HepG2 (cell line): ENCODE results near the gene CLDN16. TPM values are rescaled to one million over a fixed set of nuclear protein-coding genes. Genes with fewer than 3 reads are reported as not detected.

Source experiments
- ATAC-seq: fragments of 200-7000 bp; cut with Tn5 transposase; 3 replicates; pipeline ENCODE4 v1.9.1; 2020; ENCODE audit warnings: mild to moderate bottlenecking, moderate library complexity
- BruUV-seq: library from RNA; stranded (reverse); fragments of 400-500 nt; replicated peaks from 2 replicates; lab custom pipeline; 2021; lab: Mats Ljungman, UMichigan
- CTCF ChIA-PET: fragments of 300-600 bp; formaldehyde crosslinking; extraction: SDS; loops from one replicate; lab custom pipeline; 2021; ENCODE audit warnings: low total read pairs, inconsistent platforms, low intra/inter-chr PET ratio; lab: Yijun Ruan, JAX
- POLR2A ChIA-PET: fragments of 350-600 bp; sonication (Branson Sonifier 250); formaldehyde crosslinking; loops from one replicate; lab custom pipeline; 2020; ENCODE audit warnings: antibody characterized with exemption, inconsistent platforms; lab: Yijun Ruan, JAX
- DNase-seq: peaks from one replicate; pipeline ENCODE4 v3.0.0-alpha.2; 2015; ENCODE audit warnings: low spot score
- FAIRE-seq: peaks from 3 replicates; lab custom pipeline; 2011; peaks lifted over from hg19 to GRCh38; lab: Jason Lieb, UNC
- H2AFZ ChIP-seq: one replicate; pipeline ENCODE4 v1.6.1; 2011; ENCODE audit warnings: low read length, inconsistent platforms
- H3K27ac ChIP-seq: fragments of 300-600 bp; 3 replicates; pipeline ENCODE4 v1.8.0; 2011; ENCODE audit warnings: mixed run types, mild to moderate bottlenecking, mixed read lengths, low read length, inconsistent platforms; ENCODE audit not compliant: insufficient read depth; ENCODE audit errors: extremely low read length
- H3K27me3 ChIP-seq, 2 experiments: fragments of 200-600 bp in 1 of 2; 2 replicates in 1 of 2; 3 replicates in 1 of 2; pipeline versions ENCODE4 v1.6.0 to v1.8.0; 2011; ENCODE audit warnings: low read length in 2 of 2, mild to moderate bottlenecking in 2 of 2, moderate library complexity in 2 of 2, inconsistent platforms in 1 of 2; ENCODE audit not compliant: insufficient read depth in 2 of 2, control insufficient read depth in 1 of 2
- H3K36me3 ChIP-seq, 2 experiments: fragments of 200-600 bp in 1 of 2; replicated peaks in 1 of 2; 2 replicates in 1 of 2; 3 replicates in 1 of 2; pipeline versions ENCODE4 v1.5.1 to v1.8.0; 2011; ENCODE audit warnings: low read length in 2 of 2, inconsistent platforms in 1 of 2; ENCODE audit not compliant: insufficient read depth in 2 of 2, control insufficient read depth in 1 of 2
- H3K4me1 ChIP-seq: 2 replicates; pipeline ENCODE4 v1.5.1; 2012; ENCODE audit warnings: low read length, inconsistent platforms; ENCODE audit not compliant: insufficient read depth
- H3K4me2 ChIP-seq: 2 replicates; pipeline ENCODE4 v1.6.0; 2011; ENCODE audit warnings: low read depth, low read length, inconsistent platforms
- H3K4me3 ChIP-seq, 3 experiments: fragments of 200-600 bp in 1 of 3; sonication (generic), shearing (Covaris generic) in 1 of 3; replicated peaks in 1 of 3; 2 replicates each; pipeline ENCODE4 v1.5.1; 2011 to 2016; ENCODE audit warnings: low read length in 3 of 3, inconsistent platforms in 2 of 3, low read depth in 2 of 3, mild to moderate bottlenecking in 2 of 3, control low read depth in 1 of 3, mixed read lengths in 1 of 3; ENCODE audit not compliant: insufficient read depth in 1 of 3
- H3K79me2 ChIP-seq: one replicate; pipeline ENCODE4 v1.6.1; 2011; ENCODE audit warnings: low read length, inconsistent platforms; ENCODE audit not compliant: insufficient read depth
- H3K9ac ChIP-seq: 2 replicates; pipeline ENCODE4 v1.6.0; 2011; ENCODE audit warnings: mild to moderate bottlenecking, low read depth, low read length, inconsistent platforms; ENCODE audit not compliant: insufficient read depth
- H3K9me3 ChIP-seq: 2 replicates; pipeline ENCODE4 v1.5.1; 2012; ENCODE audit warnings: mild to moderate bottlenecking, low read length
- H4K20me1 ChIP-seq: 2 replicates; pipeline ENCODE4 v1.6.0; 2011; ENCODE audit warnings: inconsistent platforms, mild to moderate bottlenecking, low read length, moderate library complexity; ENCODE audit not compliant: insufficient read depth
- EEA1 ChIP-seq: sonication (generic); formaldehyde crosslinking; IDR thresholded peaks from 2 replicates; pipeline ENCODE4 v1.5.1; 2020; ENCODE audit warnings: mild to moderate bottlenecking, missing genetic modification reagents, borderline replicate concordance
- HOXA9 ChIP-seq: sonication (generic); formaldehyde crosslinking; IDR thresholded peaks from 2 replicates; pipeline ENCODE4 v1.8.1; 2022; ENCODE audit warnings: missing genetic modification reagents, mild to moderate bottlenecking, moderate library complexity, borderline replicate concordance
- MAFG ChIP-seq: sonication (generic); formaldehyde crosslinking; IDR thresholded peaks from 2 replicates; pipeline ENCODE4 v1.5.1; 2020; ENCODE audit warnings: mild to moderate bottlenecking, missing genetic modification reagents
- NAIF1 ChIP-seq: sonication (generic); formaldehyde crosslinking; IDR thresholded peaks from 2 replicates; pipeline ENCODE4 v1.5.0; 2020; ENCODE audit warnings: mild to moderate bottlenecking, missing genetic modification reagents, borderline replicate concordance
- NFE2L1 ChIP-seq: sonication (generic); formaldehyde crosslinking; IDR thresholded peaks from 2 replicates; pipeline ENCODE4 v1.4.0; 2020; ENCODE audit warnings: missing genetic modification reagents, mild to moderate bottlenecking, borderline replicate concordance
- POLR2A ChIP-seq, 2 experiments: IDR thresholded peaks; 2 replicates each; pipeline ENCODE4 v1.6.1; 2011; ENCODE audit warnings: low read depth in 2 of 2, low read length in 2 of 2, mild to moderate bottlenecking in 1 of 2, moderate library complexity in 1 of 2; ENCODE audit not compliant: insufficient read depth in 1 of 2
- RFXAP ChIP-seq: sonication (generic); formaldehyde crosslinking; IDR thresholded peaks from 2 replicates; pipeline ENCODE4 v1.4.0; 2020; ENCODE audit warnings: missing genetic modification reagents, borderline replicate concordance
- TCF7 ChIP-seq: sonication (generic); IDR thresholded peaks from 2 replicates; pipeline ENCODE4 v1.6.1; 2016; ENCODE audit warnings: antibody characterized with exemption, low read depth
- TCF7L2 ChIP-seq: IDR thresholded peaks from 2 replicates; pipeline ENCODE4 v1.6.1; 2011; ENCODE audit warnings: mild to moderate bottlenecking, low read depth, low read length, moderate library complexity
- THYN1 ChIP-seq: sonication (generic); formaldehyde crosslinking; IDR thresholded peaks from 2 replicates; pipeline ENCODE4 v1.8.1; 2023; ENCODE audit warnings: low read depth, mild to moderate bottlenecking, moderate library complexity, missing genetic modification reagents, borderline replicate concordance
- ZNF558 ChIP-seq: sonication (generic); formaldehyde crosslinking; IDR thresholded peaks from 2 replicates; pipeline ENCODE4 v1.9.0; 2022; ENCODE audit warnings: mild to moderate bottlenecking, missing genetic modification reagents, borderline replicate concordance
- ZNF703 ChIP-seq: sonication (generic); formaldehyde crosslinking; IDR thresholded peaks from 2 replicates; pipeline ENCODE4 v1.5.1; 2020; ENCODE audit warnings: missing genetic modification reagents, mild to moderate bottlenecking, moderate library complexity, borderline replicate concordance
- ZNF777 ChIP-seq: sonication (generic); formaldehyde crosslinking; IDR thresholded peaks from 2 replicates; pipeline ENCODE4 v1.4.0; 2020; ENCODE audit warnings: missing genetic modification reagents
- WGBS: methylation state at CpG from one replicate; pipeline ENCODE4 v1.1.6; 2017; ENCODE audit warnings: low lambda C conversion rate; 5-methylcytosine and 5-hydroxymethylcytosine counted together
- in situ Hi-C: cut with HindIII; loops from 2 replicates; pipeline ENCODE4 v1.10.0; 2017; ENCODE audit warnings: low pct_unique_long_range_greater_than_20kb; ENCODE audit not compliant: extremely low pct_ligation_motif_present
- intact Hi-C: fragments of 100-400 bp; cut with micrococcal nuclease; formaldehyde crosslinking; loops from one replicate; pipeline ENCODE4 v1.10.0; 2022; ENCODE audit not compliant: unreplicated experiment
- polyA plus RNA-seq, 8 experiments: library from polyadenylated mRNA; depleted of rRNA in 3 of 8; stranded (reverse) in 7 of 8; unstranded in 1 of 8; fragments of >200 nt; fragmentation: Illumina TruSeq in 4 of 8; extraction: Trizol in 4 of 8; gene quantifications; 2 replicates each; pipeline versions ENCODE4 v1.2.1 to v1.2.3, GENCODE V29; 2011 to 2016; ENCODE audit warnings: low read depth in 4 of 8, missing spikeins in 1 of 8, mixed read lengths in 1 of 8; ENCODE audit not compliant: insufficient read depth in 1 of 8
- total RNA-seq, 5 experiments: library from RNA; depleted of rRNA; stranded (reverse); fragments of >200 nt; fragmentation: Illumina TruSeq; extraction: Trizol; gene quantifications; 2 replicates each; pipeline ENCODE4 v1.2.3, GENCODE V29; 2016; ENCODE audit warnings: low read depth in 1 of 5
- TF ChIP-seq, protein P1 (sequence below): sonication (generic); formaldehyde crosslinking; IDR thresholded peaks from 2 replicates; pipeline ENCODE4 v1.5.1; 2020; ENCODE audit warnings: mild to moderate bottlenecking, missing genetic modification reagents, borderline replicate concordance
- TF ChIP-seq, protein P2 (sequence below): sonication (generic); formaldehyde crosslinking; IDR thresholded peaks from 2 replicates; pipeline ENCODE4 v1.9.0; 2022; ENCODE audit warnings: low read depth, missing genetic modification reagents

CLDN16 gene
- total and polyA plus RNA-seq, 2 of the 13 experiments (the other 11 are each of a cell fraction or from before 2014, with no cell fraction given), result 0.13 to 0.24 TPM

DNA sequence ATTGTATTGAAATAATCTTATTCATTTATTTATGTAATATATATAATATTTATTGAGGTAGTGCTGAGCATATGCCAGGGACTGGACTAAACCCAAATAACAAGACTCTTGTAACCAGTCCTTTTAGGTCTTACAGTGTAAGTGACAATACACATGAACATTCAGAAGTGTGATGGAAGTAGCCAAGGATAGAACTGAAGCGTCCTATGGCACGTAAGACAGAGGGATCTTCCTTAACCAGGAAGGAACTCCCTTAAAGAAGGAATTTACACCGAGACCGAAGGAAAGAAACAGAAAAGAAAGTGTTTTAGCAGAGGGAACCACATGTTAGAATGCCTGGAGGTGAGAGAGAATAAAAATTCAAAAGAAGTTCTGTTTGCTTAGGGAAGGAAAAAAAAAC lies 42.1 kb upstream of the CLDN16 start:
- ATAC-seq, result no peak
- no peaks in the 10 kb centered on the region for H3K79me2 ChIP-seq
- H3K4me1 ChIP-seq, result peaks cover 35% of the 10 kb centered on the region
- no peak for TF ChIP-seq RFXAP (CRISPR knock-in tag)
- no peak for TF ChIP-seq ZNF703
- TF ChIP-seq ZNF777 (CRISPR knock-in tag), result no peak
- TF ChIP-seq, protein P1, sequence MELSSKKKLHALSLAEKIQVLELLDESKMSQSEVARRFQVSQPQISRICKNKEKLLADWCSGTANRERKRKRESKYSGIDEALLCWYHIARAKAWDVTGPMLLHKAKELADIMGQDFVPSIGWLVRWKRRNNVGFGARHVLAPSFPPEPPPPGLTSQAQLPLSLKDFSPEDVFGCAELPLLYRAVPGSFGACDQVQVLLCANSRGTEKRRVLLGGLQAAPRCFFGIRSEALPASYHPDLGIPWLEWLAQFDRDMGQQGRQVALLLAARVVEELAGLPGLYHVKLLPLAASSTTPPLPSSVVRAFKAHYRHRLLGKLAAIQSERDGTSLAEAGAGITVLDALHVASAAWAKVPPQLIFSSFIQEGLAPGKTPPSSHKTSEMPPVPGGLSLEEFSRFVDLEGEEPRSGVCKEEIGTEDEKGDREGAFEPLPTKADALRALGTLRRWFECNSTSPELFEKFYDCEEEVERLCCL, result no peak
- no peak for TF ChIP-seq NAIF1
- TF ChIP-seq POLR2A (IDR thresholded peaks at IDR 0.05; ENCODE audit: insufficient read depth in 1 of 2, low read depth in 2 of 2, low read length in 2 of 2), result no peak
- TF ChIP-seq, all 625 proteins: peak for 0
- BruUV-seq, result TSS peak; percentile 97
- DNase-seq, result no peak
- peak overlapping the region; percentile 71 for H3K9ac ChIP-seq
- FAIRE-seq, result no peak
- H3K4me3 ChIP-seq, result peak overlapping the region in 2 of 3 experiments; percentile 38 to 45; a peak in 2 of 6 replicates
- peak overlapping the region; percentile 89 for H3K27ac ChIP-seq
- intact Hi-C loops, result loop anchor here (1.0 to 2.0 kb wide), 2 partner anchors 16 to 39 kb away; no protein-coding TSS in a partner anchor
- in situ Hi-C loops, result no loop called here
- no peaks in the 10 kb centered on the region for H3K36me3 ChIP-seq
- WGBS, result 89% methylated on average over 4 of the region's 4 CpGs
- ChIA-PET POLR2A (interaction anchor here (1.2 to 2.0 kb wide), 7 partner anchors 9 to 48 kb away, joined by 4 to 49 read pairs (median 7); partner anchors contain the start of gene CLDN1), CTCF (no interaction called here)
- H3K4me2 ChIP-seq, result peak overlapping the region; percentile 77
- H3K27me3 ChIP-seq, result no peaks in the 10 kb centered on the region
- no peaks in the 10 kb centered on the region for H4K20me1 ChIP-seq
- peak overlapping the region; percentile 91 for H2AFZ ChIP-seq
- no peaks in the 10 kb centered on the region for H3K9me3 ChIP-seq

- CTCF ChIA-PET, result no interaction called here
- Histone ChIP-seq H3K36me3 (no peaks in the 10 kb centered on the region), H3K4me1 (peaks cover 35% of the 10 kb centered on the region), H3K27me3 (no peaks in the 10 kb centered on the region), H3K9ac (no peak overlapping the region), H4K20me1 (no peaks in the 10 kb centered on the region), H2AFZ (no peak overlapping the region), H3K79me2 (no peaks in the 10 kb centered on the region), H3K4me2 (no peak overlapping the region), H3K9me3 (no peaks in the 10 kb centered on the region), H3K4me3 (no peak overlapping the region; a peak in 1 of 6 replicates), H3K27ac (peak overlapping the region; percentile 89)
- no TSS peak for BruUV-seq
- POLR2A ChIA-PET, result no interaction called here
- TF ChIP-seq EEA1 (CRISPR knock-in tag) (no peak), TCF7L2 (no peak), TCF7 (no peak), THYN1 (CRISPR knock-in tag) (no peak), ZNF558 (CRISPR knock-in tag) (no peak), HOXA9 (CRISPR knock-in tag) (no peak), MAFG (CRISPR knock-in tag) (no peak), NFE2L1 (CRISPR knock-in tag) (no peak)
- TF ChIP-seq, protein P2, sequence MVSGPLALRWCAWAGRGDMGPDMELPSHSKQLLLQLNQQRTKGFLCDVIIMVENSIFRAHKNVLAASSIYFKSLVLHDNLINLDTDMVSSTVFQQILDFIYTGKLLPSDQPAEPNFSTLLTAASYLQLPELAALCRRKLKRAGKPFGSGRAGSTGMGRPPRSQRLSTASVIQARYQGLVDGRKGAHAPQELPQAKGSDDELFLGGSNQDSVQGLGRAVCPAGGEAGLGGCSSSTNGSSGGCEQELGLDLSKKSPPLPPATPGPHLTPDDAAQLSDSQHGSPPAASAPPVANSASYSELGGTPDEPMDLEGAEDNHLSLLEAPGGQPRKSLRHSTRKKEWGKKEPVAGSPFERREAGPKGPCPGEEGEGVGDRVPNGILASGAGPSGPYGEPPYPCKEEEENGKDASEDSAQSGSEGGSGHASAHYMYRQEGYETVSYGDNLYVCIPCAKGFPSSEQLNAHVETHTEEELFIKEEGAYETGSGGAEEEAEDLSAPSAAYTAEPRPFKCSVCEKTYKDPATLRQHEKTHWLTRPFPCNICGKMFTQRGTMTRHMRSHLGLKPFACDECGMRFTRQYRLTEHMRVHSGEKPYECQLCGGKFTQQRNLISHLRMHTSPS (CRISPR knock-in tag), result no peak
- ATAC-seq (no peak), FAIRE-seq (no peak), DNase-seq (no peak)
- in situ Hi-C loops, result no loop called here
- intact Hi-C loops, result no loop called here
- 96% methylated on average over 2 of the region's 2 CpGs for WGBS
These were observed 41.4 kb upstream of the CLDN16 start for GRCh38 chr3:190346541-190346940.
